Measurements from ENCODE around the gene OVCA2. TPM values are rescaled to one million over a fixed set of nuclear protein-coding genes. Genes with fewer than 3 reads are reported as not detected.

The OVCA2 gene
- total RNA-seq, 1 donor from 2014 or later, result 13.7 TPM

DNA sequence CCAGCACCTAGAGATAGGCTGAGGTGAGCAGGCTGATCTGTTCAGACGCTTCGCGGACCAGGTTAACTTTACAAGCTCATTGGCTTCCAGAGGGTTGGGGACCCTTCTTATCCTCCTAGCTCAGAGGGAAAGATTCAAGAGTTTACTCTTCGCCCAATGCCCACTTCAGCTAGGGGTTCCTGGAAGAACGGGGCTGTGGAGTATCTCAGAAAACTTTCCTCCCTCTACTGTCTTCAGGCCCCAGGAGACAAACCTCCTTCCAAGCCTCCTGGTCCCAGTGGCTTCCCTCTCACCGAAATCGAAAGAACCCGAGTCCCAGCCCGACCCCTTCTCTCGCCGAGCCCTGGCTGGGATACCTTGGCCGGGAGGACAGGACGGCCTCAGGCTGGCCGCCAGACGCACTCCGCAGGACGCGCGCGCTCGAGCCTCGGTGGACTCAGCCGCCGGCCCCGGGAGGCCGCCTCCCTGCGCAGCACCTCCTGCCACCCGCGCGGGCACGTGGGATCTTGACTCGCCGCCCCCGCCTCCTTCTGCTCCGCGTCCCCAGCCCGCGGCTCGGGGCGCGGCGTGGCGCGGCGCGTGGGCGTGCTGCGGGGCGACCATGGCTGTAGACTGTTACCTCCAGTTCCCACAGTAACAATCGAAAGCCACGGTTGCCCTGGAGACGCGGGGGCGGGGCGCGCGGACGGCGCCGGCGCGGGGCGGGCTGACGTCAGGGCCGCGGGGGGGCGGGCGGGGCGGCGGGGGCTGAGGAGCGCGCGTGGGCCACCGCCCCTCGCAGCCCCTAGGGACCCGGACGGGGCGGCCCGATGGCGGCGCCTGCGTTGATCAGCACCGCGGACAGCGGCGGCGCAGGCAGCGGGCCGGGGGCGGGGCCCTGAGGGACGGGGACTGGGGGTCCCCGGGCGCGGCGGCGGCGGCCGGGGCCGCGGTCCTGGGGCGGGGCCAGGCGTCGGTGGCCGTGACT, 7.8 kb downstream of the OVCA2 start:
- DNase-seq (peak; percentile 94), ATAC-seq (ENCODE audit: poor library complexity) (peak; percentile 58)
- intact Hi-C loops (cut with DNase I), result loop anchor here (10.0 kb wide), 1 partner anchor 385 kb away; no protein-coding TSS in a partner anchor

GRCh38 chr17:2050300-2051060, 8.7 kb downstream of the OVCA2 start:
- peak; percentile 43 for ATAC-seq (ENCODE audit: poor library complexity)

GRCh38 chr17:2051061-2051932, 9.5 kb downstream of the OVCA2 start:
- no peak for DNase-seq
- ATAC-seq (ENCODE audit: poor library complexity), result no peak
- intact Hi-C loops (cut with DNase I), result no loop called here

More at GRCh38 chr17:2050300-2051060, 8.7 kb downstream of the OVCA2 start:
- intact Hi-C loops (cut with DNase I), result no loop called here
- peak; percentile 73 for DNase-seq

DNA sequence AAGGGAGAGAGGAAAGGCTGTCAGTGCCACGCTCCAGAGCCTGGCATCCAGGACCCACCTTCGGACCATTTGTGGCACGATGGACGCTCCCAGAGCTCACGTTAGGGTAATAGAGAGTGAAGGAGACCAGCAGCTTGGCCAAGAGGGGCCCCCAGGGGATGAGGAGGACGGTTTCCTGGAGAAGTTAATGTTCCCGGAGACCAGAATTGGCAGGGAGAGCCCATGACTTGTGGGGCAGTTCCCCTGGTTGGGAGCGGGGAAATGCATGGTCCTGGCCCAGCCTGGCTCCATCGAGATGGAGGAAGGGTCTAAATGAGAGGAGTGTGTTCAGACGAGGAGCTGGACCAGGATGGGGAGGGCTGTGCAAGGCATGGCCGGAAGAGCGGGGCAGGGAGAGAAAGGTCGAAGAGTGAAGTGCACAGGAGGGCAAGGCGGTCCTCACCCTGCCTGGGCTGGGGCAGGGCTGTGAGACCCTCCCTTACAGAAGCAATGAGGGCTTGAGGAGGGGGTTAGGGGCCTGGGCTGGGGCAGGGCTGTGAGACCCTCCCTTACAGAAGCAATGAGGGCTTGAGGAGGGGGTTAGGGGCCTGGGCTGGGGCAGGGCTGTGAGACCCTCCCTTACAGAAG, 10.2 kb downstream of the OVCA2 start:
- ATAC-seq (ENCODE audit: poor library complexity) (no peak), DNase-seq (no peak)
- intact Hi-C loops (cut with DNase I), result loop anchor here (2.0 kb wide), 1 partner anchor 193 kb away; no protein-coding TSS in a partner anchor

DNA sequence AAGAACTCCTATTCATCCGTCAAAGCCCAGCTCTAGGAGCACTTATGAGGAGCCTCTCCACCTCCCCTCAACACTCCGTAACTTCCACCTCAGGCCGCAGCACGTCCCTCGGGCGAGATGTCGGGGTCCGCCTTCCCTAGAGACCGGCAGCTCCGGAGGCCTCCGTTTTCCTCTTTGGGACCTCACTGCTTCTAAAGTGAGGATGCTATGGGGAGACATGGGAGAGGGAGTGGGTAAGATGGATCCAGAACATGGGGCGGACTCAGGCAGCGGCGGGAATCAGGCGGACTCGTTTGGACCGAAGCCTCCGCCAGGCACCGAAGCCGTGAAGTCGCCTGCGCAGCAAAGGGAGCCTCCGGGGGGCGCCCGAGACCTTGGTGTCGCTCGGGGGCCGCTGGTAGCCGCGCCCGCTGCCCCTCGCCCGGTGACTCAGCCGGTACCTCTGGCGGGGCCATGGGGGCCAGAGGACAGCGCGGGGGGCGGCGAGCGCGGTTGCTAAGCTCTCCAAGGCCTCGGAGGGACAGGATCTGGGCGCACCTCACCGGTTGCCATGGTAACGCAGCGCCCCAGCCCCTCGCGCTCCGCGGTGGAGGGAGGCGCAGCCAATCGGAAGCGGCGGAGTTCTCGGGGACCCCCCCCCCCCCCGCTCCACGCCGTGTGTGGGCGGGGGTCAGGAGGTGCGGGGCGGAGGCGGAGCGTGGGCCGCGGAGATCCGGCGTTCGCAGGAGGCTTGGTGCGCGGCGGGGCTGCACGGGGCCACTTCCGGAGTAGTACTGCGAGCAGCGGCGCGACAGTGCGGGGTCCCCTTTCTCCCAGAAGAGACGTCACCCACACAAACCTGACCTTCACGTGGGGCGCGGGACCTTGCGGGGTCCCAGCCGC, 11.8 kb downstream of the OVCA2 start:
- DNase-seq, result peak; percentile 86
- intact Hi-C loops (cut with DNase I), result loop anchor here (2.0 kb wide), 1 partner anchor 191 kb away; no protein-coding TSS in a partner anchor
- peak; percentile 24 for ATAC-seq (ENCODE audit: poor library complexity)

DNA sequence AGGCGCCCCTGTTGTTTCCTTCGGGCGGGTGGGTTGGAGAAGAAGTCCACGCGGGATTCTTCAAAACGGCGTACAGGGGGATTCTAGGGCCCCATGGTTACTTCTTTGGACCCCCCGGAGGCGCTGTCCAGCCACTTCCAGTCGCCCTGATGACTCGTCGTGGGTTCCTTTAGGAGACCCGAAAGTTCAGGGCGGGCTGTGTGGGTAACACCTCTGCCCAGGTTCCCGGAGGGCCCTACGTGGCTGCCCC, 12.4 kb downstream of the OVCA2 start:
- DNase-seq, result no peak
- intact Hi-C loops (cut with DNase I), result no loop called here
- no peak for ATAC-seq (ENCODE audit: poor library complexity)

GRCh38 chr17:2054512-2055291, 12.9 kb downstream of the OVCA2 start, which contains the start of gene HIC1:
TSS of gene HIC1 (plus strand) at chr17:2055103. CDS start at chr17:2056691, 1,588 bp downstream.
- peak; percentile 89 for DNase-seq
- intact Hi-C loops (cut with DNase I), result loop anchor here (5.0 kb wide), 1 partner anchor 118 kb away; no protein-coding TSS in a partner anchor
- ATAC-seq (ENCODE audit: poor library complexity), result peak; percentile 72

DNA sequence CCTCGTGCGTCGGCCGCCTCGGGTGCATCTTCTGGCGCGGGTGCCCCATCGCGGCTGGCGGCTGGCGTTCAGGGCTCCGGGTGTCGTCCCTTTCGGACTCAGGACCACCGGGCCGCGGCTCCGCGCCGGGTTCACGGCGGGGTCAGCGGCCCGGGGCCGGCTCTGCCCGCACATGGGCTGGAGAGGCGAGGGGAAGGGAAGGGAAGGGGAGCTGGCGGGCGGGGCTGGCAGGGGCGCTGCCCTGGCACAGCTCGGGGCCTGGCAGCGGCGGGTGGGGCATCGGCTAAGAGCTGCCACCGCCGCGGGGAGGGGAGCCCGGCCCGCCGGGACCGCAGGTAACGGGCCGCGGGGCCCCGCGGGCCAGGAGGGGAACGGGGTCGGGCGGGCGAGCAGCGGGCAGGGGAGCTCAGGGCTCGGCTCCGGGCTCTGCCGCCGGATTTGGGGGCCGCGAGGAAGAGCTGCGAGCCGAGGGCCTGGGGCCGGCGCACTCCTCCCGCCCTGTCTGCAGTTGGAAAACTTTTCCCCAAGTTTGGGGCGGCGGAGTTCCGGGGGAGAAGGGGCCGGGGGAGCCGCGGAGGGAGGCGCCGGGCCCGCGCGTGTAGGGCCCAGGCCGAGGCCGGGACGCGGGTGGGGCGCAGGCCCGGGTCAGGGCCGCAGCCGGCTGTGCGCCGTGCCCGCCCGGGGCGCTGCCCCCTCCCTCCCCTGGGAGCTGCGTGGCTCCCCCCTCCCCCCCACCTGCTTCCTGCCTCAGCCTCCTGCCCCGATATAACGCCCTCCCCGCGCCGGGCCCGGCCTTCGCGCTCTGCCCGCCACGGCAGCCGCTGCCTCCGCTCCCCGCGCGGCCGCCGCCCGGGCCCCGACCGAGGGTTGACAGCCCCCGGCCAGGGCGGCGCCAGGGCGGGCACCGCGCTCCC, 13.7 kb downstream of the OVCA2 start:
- ATAC-seq (ENCODE audit: poor library complexity) (peak; percentile 4), DNase-seq (peak; percentile 69)
- intact Hi-C loops (cut with DNase I), result loop anchor here (5.0 kb wide), 1 partner anchor 117 kb away; no protein-coding TSS in a partner anchor

- intact Hi-C loops (cut with DNase I), result loop anchor here (5.0 kb wide), 1 partner anchor 116 kb away; no protein-coding TSS in a partner anchor
- DNase-seq, result peak; percentile 56
- no peak for ATAC-seq (ENCODE audit: poor library complexity)
Measured at GRCh38 chr17:2056206-2057174, 14.7 kb downstream of the OVCA2 start.

GRCh38 chr17:2057175-2057759, 15.4 kb downstream of the OVCA2 start:
- DNase-seq, result no peak

GRCh38 chr17:2057760-2058585, 16.2 kb downstream of the OVCA2 start:
- intact Hi-C loops (cut with DNase I), result loop anchor here (5.0 kb wide), 1 partner anchor 114 kb away; no protein-coding TSS in a partner anchor
- ATAC-seq (ENCODE audit: poor library complexity) (no peak), DNase-seq (no peak)

More at GRCh38 chr17:2057175-2057759, 15.4 kb downstream of the OVCA2 start:
- intact Hi-C loops (cut with DNase I), result loop anchor here (5.0 kb wide), 1 partner anchor 115 kb away; no protein-coding TSS in a partner anchor
- ATAC-seq (ENCODE audit: poor library complexity), result no peak

DNA sequence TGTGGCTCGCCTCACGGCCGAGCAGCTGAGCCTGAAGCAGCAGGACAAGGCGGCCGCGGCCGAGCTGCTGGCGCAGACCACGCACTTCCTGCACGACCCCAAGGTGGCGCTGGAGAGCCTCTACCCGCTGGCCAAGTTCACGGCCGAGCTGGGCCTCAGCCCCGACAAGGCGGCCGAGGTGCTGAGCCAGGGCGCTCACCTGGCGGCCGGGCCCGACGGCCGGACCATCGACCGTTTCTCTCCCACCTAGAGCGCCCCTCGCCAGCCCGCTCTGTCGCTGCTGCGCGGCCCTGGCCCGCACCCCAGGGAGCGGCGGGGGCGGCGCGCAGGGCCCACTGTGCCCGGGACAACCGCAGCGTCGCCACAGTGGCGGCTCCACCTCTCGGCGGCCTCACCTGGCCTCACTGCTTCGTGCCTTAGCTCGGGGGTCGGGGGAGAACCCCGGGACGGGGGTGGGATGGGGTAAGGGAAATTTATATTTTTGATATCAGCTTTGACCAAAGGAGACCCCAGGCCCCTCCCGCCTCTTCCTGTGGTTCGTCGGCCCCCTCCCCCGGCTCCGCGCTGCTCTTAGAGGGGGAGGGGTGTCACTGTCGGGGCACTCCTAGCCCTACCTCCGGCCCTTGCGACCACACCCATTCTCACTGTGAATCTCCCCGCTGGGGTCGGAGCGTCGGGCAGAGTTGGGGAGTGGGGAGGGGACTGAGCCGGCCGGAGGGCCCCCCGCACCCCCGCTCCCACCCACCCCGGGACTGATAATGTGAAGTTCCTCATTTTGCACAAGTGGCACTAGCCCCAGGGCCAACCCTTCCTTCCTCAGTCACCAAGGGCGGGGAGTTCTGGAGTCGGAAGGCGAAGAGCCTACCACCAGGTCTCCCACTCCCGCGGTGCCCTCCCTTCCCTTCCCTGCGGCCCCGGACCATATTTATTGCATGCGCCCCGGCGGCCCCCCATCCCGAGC, 17.0 kb downstream of the OVCA2 start:
- intact Hi-C loops (cut with DNase I), result loop anchor here (5.0 kb wide), 1 partner anchor 113 kb away; no protein-coding TSS in a partner anchor
- peak; percentile 91 for DNase-seq
- ATAC-seq (ENCODE audit: poor library complexity), result peak; percentile 39

Data from Right ventricle myocardium superior (tissue), 1 donor.